HK-2 (cell line): ENCODE measurements around the gene XK.
"Not testable (repeated sequence)": the region's sequence is repeated elsewhere in the genome, so short reads cannot be mapped to it uniquely, and the experiment has no call there.

Experiments
- DNase-seq: peaks from one replicate; pipeline ENCODE4 v3.0.0-alpha.2; 2018; ENCODE audit not compliant: unreplicated experiment

XK gene

GRCh38 chrX:37754516-37754915, 68.9 kb downstream of the XK start:
- DNase-seq = no peak

- no peak for DNase-seq
Measured at GRCh38 chrX:37755025-37755424, 69.4 kb downstream of the XK start.

- no peak for DNase-seq
Measured at GRCh38 chrX:37757082-37757481, 71.5 kb downstream of the XK start.

GRCh38 chrX:37759351-37759750, 73.8 kb downstream of the XK start:
- DNase-seq = no peak

GRCh38 chrX:37759878-37760418, 74.4 kb downstream of the XK start:
- no peak for DNase-seq

GRCh38 chrX:37763400-37763799, 77.8 kb downstream of the XK start:
- no peak for DNase-seq

GRCh38 chrX:37765507-37765906, 79.9 kb downstream of the XK start:
- no peak for DNase-seq

GRCh38 chrX:37767430-37767829, 81.8 kb downstream of the XK start:
- DNase-seq = no peak

GRCh38 chrX:37768866-37769265, 83.3 kb downstream of the XK start:
- DNase-seq = not testable (repeated sequence)

- DNase-seq = no peak
Measured at GRCh38 chrX:37776283-37776986, 90.8 kb downstream of the XK start.

GRCh38 chrX:37776987-37777325, 91.4 kb downstream of the XK start:
- no peak for DNase-seq

- no peak for DNase-seq
Measured at GRCh38 chrX:37779857-37780256, 94.3 kb downstream of the XK start, which contains the start of gene CYBB. Gene CYBB (plus strand): TSS chrX:37780059. CDS start chrX:37780078, 19 bp downstream.

GRCh38 chrX:37781081-37781480, 95.5 kb downstream of the XK start:
- no peak for DNase-seq
